ENCODE results near the gene CLDN19. TPM values are rescaled to one million over a fixed set of nuclear protein-coding genes. Genes with fewer than 3 reads are reported as not detected.

Gene CLDN19
- total RNA-seq, 1 donor from 2014 or later: not detected

DNA sequence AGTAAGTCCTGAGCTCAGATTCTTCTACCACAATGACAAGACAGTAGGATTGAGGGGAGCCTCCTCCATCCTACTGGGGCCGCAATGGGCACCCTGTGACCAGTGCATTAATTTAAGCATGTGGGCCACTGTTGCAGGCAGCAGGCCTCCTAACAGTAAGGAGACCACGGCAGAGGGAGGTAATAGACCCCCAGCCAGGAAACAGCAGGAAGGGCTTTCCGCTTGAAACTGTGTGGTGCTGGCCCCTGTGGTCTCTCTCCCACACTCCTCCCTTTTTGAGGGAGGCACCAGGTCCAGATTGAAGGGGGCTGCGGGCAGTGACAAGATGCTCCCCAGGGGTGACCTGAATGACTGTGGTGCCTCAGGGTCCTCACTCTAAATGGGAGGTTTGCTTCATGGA, 1.7 kb upstream of the CLDN19 start:
- FAIRE-seq (no peak), DNase-seq (ENCODE audit: low read depth) (no peak)
- Histone ChIP-seq H3K36me3 (ENCODE audit: control insufficient read depth, insufficient read depth, low read length) (peaks cover under 1% of the 10 kb centered on the region), H3K4me3 (ENCODE audit: low read depth, low read length) (no peak overlapping the region), H3K27me3 (ENCODE audit: control insufficient read depth, insufficient read depth, low read length) (no peaks in the 10 kb centered on the region)
- TF ChIP-seq, protein P1, sequence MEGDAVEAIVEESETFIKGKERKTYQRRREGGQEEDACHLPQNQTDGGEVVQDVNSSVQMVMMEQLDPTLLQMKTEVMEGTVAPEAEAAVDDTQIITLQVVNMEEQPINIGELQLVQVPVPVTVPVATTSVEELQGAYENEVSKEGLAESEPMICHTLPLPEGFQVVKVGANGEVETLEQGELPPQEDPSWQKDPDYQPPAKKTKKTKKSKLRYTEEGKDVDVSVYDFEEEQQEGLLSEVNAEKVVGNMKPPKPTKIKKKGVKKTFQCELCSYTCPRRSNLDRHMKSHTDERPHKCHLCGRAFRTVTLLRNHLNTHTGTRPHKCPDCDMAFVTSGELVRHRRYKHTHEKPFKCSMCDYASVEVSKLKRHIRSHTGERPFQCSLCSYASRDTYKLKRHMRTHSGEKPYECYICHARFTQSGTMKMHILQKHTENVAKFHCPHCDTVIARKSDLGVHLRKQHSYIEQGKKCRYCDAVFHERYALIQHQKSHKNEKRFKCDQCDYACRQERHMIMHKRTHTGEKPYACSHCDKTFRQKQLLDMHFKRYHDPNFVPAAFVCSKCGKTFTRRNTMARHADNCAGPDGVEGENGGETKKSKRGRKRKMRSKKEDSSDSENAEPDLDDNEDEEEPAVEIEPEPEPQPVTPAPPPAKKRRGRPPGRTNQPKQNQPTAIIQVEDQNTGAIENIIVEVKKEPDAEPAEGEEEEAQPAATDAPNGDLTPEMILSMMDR (IDR thresholded peaks at IDR 0.05; ENCODE audit: insufficient read depth, low read length, severe bottlenecking): no peak

DNA sequence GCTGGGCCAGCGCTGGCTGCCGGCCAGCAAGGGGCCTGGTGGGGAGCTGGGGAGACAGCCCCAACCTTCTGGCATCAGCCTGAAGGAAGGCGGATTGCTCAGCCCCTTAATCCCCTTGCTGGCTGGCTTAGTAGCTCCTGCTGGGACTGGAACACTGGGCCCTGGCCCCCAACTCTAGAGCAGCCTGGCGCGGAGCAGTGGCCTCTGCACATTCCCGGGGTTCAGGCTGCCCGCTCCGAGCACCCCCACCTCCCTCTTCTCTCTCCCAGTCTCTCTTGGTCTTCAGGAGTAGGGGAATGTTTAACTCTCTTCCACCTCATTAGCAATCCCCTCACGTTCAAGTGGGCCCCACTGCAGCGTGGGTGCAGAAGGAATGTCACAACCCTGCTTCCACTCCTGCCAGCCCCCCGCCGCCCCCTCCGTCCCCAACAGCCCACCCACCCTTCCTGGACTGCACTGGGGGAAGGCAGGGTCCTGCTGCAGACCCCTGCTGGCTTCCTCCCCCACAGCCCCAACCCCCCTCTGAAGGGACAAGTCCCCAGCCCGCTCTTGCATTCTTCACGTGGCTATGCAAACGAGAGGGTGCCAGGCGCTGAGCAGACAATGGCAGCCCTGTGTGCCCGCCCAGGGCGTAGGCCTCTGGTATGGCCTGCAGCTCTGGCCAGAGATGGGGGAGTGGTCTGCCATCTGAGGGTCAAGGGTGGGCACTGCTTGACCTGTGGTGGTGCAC, 980 bp upstream of the CLDN19 start:
- FAIRE-seq (no peak), DNase-seq (ENCODE audit: low read depth) (no peak)

DNA sequence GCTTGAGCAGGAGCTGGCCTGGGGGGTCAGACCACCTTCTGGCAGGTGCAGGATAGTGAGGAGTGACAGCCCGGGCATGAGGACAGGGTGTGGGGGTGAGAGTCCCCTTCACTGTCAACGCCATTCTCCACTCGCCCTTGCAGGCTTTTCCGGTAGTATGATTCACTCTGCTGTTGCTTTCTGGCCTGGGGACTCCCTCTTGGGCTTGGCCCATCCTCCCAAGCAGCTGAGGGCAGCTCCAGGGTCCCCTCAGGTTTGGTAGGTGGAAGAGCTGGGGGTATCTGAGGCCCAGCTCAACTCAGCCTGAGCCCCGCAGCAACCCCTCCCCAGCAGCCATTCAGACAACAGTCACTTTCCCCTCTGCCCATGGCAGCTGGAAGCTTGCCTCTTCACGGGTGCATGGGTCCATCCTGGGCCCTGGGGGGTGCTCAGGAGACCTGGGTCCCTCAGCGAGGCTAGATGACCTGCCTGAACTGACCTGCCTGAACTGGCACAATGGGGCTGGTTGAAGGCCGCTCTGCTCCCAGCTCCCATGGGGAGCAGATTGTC, 1.3 kb downstream of the CLDN19 start:
- FAIRE-seq (no peak), DNase-seq (ENCODE audit: low read depth) (no peak)
- Histone ChIP-seq H3K27me3 (ENCODE audit: control insufficient read depth, insufficient read depth, low read length) (no peaks in the 10 kb centered on the region), H3K4me3 (ENCODE audit: low read depth, low read length) (no peak overlapping the region), H3K36me3 (ENCODE audit: control insufficient read depth, insufficient read depth, low read length) (no peaks in the 10 kb centered on the region)
- TF ChIP-seq, protein P1 (IDR thresholded peaks at IDR 0.05; ENCODE audit: insufficient read depth, low read length, severe bottlenecking): no peak

More for the DNA sequence above, 980 bp upstream of the CLDN19 start:
- TF ChIP-seq, protein P1 (IDR thresholded peaks at IDR 0.05; ENCODE audit: insufficient read depth, low read length, severe bottlenecking): no peak
- Histone ChIP-seq H3K27me3 (ENCODE audit: control insufficient read depth, insufficient read depth, low read length) (no peaks in the 10 kb centered on the region), H3K4me3 (ENCODE audit: low read depth, low read length) (no peak overlapping the region), H3K36me3 (ENCODE audit: control insufficient read depth, insufficient read depth, low read length) (no peaks in the 10 kb centered on the region)

DNA sequence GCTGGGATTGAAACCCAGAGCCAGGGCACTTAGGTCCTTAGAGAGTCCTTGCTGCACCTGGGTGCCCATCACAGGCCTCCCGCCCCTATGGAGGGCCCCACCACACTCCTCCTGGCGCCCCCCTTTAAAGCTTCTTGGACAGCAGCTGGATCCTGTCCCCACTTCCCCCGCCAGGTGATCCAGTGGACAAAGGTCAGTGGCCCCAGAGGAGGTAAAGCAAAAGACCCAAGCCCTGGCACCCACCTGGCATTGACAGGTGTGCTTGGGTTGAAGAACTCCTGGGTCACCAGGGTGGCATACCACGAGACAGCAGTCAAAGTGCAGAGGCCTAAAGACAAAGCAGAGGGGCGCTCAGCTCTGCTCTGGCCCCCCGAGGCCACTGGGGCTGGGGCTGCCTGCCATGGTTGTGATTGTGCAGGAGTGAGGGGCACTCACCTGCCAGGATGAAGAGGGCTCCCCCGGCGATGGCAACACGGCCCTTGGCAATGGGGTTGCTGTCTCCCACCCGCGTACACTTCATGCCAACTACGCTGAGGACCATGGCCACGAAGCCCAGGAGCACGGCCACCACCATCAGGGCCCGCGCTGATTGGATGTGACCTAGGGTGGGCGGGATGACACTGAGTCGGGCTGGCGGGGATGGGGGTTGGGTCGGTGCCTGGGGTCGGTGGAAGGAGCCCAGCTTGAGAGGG, 1.9 kb downstream of the CLDN19 start:
- no peak overlapping the region for H3K4me3 ChIP-seq (ENCODE audit: low read depth, low read length)
- no peaks in the 10 kb centered on the region for H3K36me3 ChIP-seq (ENCODE audit: control insufficient read depth, insufficient read depth, low read length)
- FAIRE-seq (no peak), DNase-seq (ENCODE audit: low read depth) (no peak)
- no peaks in the 10 kb centered on the region for H3K27me3 ChIP-seq (ENCODE audit: control insufficient read depth, insufficient read depth, low read length)
- TF ChIP-seq, protein P1 (IDR thresholded peaks at IDR 0.05; ENCODE audit: insufficient read depth, low read length, severe bottlenecking): no peak

DNA sequence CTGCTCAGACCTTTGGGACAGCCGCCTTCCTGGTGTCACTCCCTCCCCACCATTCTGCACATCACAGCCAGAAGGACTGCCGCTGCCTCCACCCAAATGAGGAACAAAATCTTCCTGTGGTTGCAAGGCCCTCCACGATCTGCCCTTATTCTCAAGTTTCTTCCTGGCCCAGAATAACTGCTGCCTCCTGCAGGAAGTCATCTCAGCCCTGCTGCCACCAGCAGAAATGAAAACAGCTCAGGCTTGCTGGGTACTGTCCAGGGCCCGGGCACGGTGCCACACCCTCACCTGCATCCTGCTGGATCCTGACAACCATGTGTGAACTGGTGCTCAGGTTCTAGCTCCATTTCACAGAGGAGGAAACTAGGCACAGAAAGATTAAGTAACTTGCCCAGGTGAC, 2.8 kb downstream of the CLDN19 start:
- Histone ChIP-seq H3K27me3 (ENCODE audit: control insufficient read depth, insufficient read depth, low read length) (no peaks in the 10 kb centered on the region), H3K4me3 (ENCODE audit: low read depth, low read length) (no peak overlapping the region), H3K36me3 (ENCODE audit: control insufficient read depth, insufficient read depth, low read length) (no peaks in the 10 kb centered on the region)
- TF ChIP-seq, protein P1 (IDR thresholded peaks at IDR 0.05; ENCODE audit: insufficient read depth, low read length, severe bottlenecking): peak; percentile 11
- DNase-seq (ENCODE audit: low read depth) (peak; percentile 59), FAIRE-seq (peak; percentile 95)
